DMS79 (cell line): Measurements from ENCODE around the gene LPP.

Source experiments
- DNase-seq: peaks from one replicate; lab custom pipeline; 2025; lab: John Stamatoyannopoulos, UW

The LPP gene

DNA sequence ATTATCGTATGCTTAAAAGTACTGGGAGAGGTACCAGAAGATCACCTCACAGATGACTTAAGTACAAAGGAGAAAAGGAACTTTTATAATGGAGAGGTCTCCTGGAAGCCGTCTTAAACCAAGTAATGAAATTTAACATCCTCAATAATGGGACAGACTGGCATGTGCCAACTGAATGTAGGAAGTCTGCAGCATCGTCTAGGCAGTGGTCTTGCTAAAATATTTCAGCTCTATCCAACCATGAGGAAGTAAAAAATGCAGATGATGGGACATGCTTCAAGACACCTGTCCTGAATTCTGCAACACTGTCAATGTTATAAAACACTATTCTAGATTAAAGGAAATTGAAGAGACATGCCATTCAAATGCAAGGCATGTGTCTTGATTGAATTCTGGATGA, 559.0 kb downstream of the LPP start:
- DNase-seq: no peak

- no peak for DNase-seq
Measured at GRCh38 chr3:188719545-188719944, 565.6 kb downstream of the LPP start.

DNA sequence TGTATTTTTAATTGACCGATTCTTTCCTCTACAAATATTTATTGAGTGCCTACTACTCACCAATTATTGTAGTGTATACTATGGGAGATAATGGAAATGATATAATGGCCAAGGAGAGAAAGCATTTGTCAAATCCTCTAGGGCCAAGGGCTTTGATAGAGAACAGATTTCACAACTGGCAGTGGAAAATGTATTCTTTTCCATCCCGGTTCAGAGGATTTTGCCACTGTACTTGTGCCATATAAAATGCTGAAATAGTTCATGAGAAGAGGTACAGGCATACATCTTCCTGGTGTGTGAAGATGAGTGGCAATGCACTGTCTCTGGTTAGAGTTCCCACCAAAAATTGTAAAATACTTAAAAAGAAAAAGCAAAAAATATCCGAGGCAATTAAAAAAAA, 566.3 kb downstream of the LPP start:
- DNase-seq: no peak

- DNase-seq: no peak
Measured at GRCh38 chr3:188720636-188721035, 566.7 kb downstream of the LPP start.

- no peak for DNase-seq
Measured at GRCh38 chr3:188721312-188721711, 567.4 kb downstream of the LPP start.

GRCh38 chr3:188721990-188722389, 568.0 kb downstream of the LPP start:
- no peak for DNase-seq

DNA sequence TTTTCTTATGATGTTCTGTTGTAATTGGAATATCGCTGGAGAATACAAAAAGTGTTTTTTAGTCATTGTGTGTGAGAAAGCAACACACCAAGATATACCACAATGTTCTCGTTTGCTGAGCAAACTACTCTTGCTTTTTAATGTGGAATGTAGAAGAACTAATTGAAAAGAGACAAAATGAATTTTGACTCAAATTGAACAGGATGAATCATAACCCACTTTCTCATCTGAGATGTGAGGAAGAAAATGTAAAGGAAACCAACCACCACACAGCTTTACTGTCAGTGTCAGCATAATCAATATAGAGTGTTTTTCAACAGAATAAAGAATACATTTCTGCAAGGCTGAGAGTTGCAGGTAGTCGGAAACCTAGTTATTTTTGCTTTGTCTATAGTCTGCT, 569.0 kb downstream of the LPP start:
- DNase-seq: no peak

GRCh38 chr3:188727052-188727451, 573.1 kb downstream of the LPP start:
- no peak for DNase-seq

GRCh38 chr3:188728371-188728896, 574.5 kb downstream of the LPP start:
- DNase-seq: no peak

DNA sequence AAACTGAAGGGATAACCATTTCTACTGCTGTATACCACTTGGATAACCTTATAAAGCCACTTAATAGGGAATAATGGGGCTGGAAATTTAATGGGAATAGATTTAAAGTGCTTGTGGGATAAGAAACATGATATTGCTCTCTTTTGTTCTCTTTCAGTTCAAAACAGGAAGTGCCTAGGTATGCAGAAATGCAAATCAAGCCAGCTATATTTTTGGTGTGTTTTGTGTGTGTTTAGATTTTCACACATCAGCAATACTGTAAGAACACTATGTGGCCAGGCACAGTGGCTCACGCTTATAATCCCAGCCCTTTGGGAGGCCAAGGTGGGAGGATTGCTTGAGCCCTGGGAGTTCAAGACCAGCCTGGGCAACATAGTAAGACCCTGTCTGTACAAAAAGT, 575.5 kb downstream of the LPP start:
- DNase-seq: no peak

DNA sequence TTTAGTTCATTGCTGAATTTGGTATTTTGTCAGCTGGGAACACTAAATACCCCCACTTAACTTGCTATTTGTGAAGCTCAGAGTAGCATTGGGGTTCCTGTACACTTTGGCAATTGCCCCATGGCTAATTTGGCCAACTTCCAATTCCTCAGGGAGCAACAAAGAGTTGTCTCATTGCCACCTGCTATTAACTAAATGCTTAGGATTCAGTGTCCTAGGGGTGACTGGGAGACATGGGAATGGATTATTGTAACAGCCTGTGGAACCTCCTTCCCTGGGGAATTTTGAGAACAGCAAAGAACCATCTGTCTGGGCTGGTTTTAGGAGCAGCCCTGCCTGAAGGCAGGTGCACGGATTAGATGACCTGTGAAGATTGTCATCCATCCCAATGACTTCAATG, 580.4 kb downstream of the LPP start:
- DNase-seq: peak; percentile 73

GRCh38 chr3:188739511-188739910, 585.6 kb downstream of the LPP start:
- no peak for DNase-seq

DNA sequence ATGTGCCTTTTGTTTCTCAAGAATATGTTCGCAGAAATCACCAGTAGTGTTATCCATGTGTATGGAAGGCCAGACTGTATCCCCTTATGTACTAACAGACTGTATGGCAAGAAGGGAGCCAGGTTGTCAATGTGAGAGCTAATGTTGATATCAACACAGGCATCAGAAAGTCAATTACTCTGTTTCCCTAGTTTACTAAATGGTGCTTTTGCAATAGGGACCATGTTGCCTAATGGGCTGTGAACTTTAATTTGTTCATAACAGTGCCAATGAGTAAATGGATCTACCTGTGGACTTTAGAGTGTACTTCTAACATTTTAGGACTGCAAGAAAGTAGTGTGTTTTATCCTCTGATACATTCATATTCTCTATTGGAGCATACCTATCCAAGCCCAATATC, 586.1 kb downstream of the LPP start:
- DNase-seq: no peak

GRCh38 chr3:188742755-188743550, 589.0 kb downstream of the LPP start:
- DNase-seq: peak; percentile 25

DNA sequence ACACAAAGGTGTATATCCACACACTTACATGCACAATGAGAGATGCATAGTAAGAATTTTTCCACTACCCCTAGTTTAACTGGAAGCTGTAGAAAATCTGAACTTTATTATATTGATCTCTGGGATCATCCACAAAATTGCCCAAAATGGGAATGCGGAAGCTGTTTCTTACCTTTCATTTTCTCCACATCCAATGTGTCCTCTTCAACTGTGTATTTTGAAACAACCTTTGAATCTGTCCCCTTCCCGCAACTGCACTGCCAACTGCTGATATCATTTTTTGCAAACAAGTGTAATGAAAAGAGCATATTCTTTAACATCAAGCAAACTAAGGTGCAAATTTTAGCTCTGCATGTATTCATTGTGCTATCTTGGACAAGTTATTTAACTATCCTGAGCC, 590.2 kb downstream of the LPP start:
- DNase-seq: no peak

DNA sequence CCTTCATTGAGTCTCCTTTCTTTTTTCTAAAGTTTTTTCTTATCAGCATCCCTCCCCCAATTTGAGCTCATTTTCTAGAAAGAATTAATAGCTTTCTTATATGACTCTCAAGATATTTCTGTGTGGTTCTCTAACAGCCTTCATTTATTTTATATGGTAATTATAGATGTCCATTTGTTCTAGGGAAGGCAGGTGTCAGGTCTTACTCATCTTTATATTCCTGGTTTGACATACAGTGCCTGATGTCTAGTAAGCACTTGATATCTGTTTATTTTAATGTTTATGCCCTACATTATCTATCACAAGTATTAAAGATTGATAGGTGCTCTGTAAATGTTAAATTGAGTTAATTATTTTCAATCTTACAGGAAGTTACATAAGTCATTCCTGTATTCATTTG, 591.1 kb downstream of the LPP start:
- no peak for DNase-seq

DNA sequence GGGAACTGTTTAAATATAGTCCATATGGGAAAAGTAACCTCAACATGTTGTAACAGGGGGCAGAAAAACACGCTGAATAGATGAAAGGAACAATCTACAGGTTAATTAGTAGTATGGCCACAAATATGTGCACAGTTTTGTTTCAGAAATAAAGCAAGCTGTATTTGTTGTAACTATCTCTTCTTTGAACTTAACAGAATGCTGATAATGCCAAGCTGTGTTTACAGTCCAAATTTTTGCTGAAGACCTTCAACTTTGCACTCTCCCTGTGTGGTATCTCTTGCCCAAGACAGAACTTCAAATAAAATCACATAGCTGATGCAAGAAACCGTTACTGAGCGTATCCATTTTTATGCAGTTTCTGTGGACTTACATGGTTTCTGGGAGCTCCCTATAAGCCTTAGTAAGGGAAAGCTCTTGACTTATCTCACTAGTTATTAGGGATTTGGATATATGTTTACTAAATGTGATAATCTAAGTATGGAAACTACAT, 592.4 kb downstream of the LPP start:
- no peak for DNase-seq

- no peak for DNase-seq
Measured at GRCh38 chr3:188747489-188747888, 593.5 kb downstream of the LPP start.

- DNase-seq: no peak
Measured at GRCh38 chr3:188749010-188749617, 595.2 kb downstream of the LPP start.

- DNase-seq: no peak
Measured at GRCh38 chr3:188749830-188750229, 595.9 kb downstream of the LPP start.

GRCh38 chr3:188750617-188751016, 596.7 kb downstream of the LPP start:
- no peak for DNase-seq

GRCh38 chr3:188752850-188753249, 598.9 kb downstream of the LPP start:
- DNase-seq: no peak

DNA sequence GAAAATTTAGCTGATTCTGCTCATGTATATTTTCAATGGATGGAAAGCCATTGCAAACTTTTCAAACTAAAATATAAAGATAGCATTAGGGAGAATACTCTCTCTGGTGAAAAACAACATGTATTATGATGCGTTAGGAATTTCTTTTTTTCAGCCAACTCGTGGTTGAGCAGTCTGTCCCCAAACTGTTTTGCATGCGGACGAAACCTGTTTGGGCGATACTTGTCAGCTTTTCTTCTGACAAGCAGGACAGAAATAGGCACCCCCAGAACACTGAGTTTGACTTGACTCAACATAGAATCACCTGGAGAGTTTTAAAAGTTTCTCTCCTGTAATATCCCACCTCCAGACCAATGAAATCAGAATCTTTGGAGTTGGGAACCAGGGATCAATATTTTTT, 600.3 kb downstream of the LPP start:
- no peak for DNase-seq
